GM20000 (cell line): ENCODE results near the gene CORO2B.

ENCODE experiments used
- DNase-seq: peaks from one replicate; pipeline ENCODE4 v3.0.0; 2012; ENCODE audit warnings: low spot score
- CTCF ChIP-seq: IDR thresholded peaks from 2 replicates; pipeline ENCODE4 v1.5.1; 2012; ENCODE audit warnings: mild to moderate bottlenecking, control low read depth; ENCODE audit errors: extremely low read depth, missing control alignments

The CORO2B gene

GRCh38 chr15:68632101-68632500 is 53.3 kb downstream of the CORO2B start:
- no peak for TF ChIP-seq CTCF
- no peak for DNase-seq

GRCh38 chr15:68633231-68634121 is 54.7 kb downstream of the CORO2B start:
- DNase-seq, result no peak
- no peak for TF ChIP-seq CTCF

GRCh38 chr15:68634122-68634482 is 55.3 kb downstream of the CORO2B start:
- no peak for TF ChIP-seq CTCF
- DNase-seq, result no peak

GRCh38 chr15:68634531-68634930 is 55.7 kb downstream of the CORO2B start:
- no peak for TF ChIP-seq CTCF
- no peak for DNase-seq

GRCh38 chr15:68635141-68635540 is 56.3 kb downstream of the CORO2B start:
- no peak for DNase-seq
- TF ChIP-seq CTCF, result no peak

- no peak for TF ChIP-seq CTCF
- no peak for DNase-seq
These were observed 57.5 kb downstream of the CORO2B start for GRCh38 chr15:68636256-68636655.

GRCh38 chr15:68637767-68638404 is 59.1 kb downstream of the CORO2B start:
- TF ChIP-seq CTCF, result no peak
- no peak for DNase-seq
